ENCODE data around the gene CHMP5. TPM values are rescaled to one million over a fixed set of nuclear protein-coding genes. Genes with fewer than 3 reads are reported as not detected.
"Not testable (repeated sequence)": the region's sequence is repeated elsewhere in the genome, so short reads cannot be mapped to it uniquely, and the experiment has no call there.

The CHMP5 gene
- polyA plus RNA-seq, 3 donors = 105 to 129 (median 106) TPM

DNA sequence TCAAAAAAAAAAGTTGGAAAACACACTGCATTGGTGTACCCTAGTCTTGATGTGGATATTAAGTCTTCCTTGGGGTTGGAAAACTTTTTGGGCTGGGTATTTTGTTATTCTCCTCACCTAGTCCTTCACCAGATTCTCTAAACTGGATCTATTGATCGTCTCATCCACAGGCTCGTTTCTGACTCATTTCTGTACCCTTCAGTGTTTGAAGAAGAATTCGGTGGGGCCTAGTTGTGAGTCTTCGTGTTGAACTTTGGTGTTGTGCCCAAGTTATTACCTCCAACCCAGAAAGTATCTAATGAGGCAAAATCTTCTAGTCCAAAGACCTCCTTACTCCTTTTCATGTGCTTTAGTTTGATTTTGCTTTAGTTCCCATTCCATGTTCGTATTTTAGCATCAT is 27.1 kb downstream of the CHMP5 start:
- DNase-seq (ENCODE audit: extremely low read depth in 1 of 11, low read depth in 9 of 11, low spot score in 4 of 11) = no peak

DNA sequence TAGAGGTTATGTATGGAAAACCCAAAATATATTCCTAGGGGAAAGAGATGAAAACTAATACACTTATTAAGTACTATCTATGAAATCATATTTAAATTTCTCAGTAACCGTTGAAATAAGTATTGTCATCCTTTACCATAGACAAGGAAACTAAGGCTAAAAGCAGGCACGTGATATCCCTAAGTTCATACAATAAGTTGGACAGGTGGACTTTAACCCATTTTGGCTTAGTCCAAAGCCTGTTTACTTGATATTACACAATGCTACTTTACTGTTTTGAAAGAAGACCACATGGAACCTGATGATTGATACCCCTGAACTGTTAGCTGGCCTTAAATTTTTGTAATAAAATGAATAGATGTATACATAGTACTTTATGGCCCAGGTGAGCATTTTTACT is 28.9 kb downstream of the CHMP5 start:
- no peak for DNase-seq (ENCODE audit: extremely low read depth in 1 of 11, low read depth in 9 of 11, low spot score in 4 of 11)

DNA sequence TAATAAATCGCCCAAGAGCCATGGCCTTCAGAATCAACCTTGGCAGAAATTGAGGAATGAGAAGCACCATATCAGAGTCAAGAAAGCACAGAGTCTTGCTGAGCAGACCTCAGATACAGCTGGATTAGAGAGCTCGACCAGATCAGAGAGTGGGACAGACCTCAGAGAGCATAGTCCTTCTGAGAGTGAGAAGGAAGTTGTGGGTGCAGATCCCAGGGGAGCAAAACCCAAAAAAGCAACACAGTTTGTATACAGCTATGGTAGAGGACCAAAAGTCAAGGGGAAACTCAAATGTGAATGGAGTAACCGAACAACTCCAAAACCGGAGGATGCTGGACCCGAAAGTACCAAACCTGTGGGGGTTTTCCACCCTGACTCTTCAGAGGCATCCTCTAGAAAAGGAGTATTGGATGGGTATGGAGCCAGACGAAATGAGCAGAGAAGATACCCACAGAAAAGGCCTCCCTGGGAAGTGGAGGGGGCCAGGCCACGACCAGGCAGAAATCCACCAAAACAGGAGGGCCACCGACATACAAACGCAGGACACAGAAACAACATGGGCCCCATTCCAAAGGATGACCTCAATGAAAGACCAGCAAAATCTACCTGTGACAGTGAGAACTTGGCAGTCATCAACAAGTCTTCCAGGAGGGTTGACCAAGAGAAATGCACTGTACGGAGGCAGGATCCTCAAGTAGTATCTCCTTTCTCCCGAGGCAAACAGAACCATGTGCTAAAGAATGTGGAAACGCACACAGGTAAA is 30.0 kb downstream of the CHMP5 start:
- DNase-seq (ENCODE audit: extremely low read depth in 1 of 11, low read depth in 9 of 11, low spot score in 4 of 11) = no peak

DNA sequence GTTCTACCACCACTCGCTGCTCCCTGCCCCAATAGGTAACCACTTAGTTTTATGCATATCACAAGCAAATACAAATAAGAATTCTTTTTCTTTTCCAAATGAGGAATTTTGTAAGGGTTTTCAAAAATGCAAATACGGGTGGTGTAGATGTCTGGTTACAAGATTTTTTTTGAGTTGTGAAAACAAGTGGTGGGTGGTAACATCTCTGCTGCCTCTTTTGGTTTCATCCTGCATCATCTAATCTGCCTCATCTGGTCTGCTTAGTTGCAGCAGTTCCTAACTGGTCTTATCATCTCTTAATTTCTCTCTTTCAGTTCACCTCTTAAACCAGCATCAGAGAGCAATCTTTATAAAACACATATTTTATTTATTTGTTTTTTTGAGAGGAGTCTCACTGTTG is 30.7 kb downstream of the CHMP5 start:
- no peak for DNase-seq (ENCODE audit: extremely low read depth in 1 of 11, low read depth in 9 of 11, low spot score in 4 of 11)

DNA sequence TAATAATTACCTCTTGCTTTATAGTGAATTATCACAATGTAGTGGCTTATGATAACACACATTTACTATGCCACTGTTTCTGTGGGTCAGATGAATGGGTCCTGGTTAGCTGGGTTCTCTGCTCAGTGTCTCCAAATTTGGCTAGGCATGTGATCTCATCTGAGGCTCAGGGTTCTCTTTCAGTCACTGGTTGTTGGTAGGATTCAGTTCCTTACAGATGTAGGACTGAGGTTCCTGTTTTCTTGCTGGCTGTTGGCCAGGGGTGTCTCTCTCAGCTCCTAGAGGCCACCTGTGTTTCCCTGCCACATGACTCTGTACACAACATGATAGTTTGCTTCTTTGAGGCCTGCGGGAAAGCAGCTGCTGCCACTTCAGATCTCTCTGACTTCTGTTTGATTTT is 32.6 kb downstream of the CHMP5 start:
- DNase-seq (ENCODE audit: extremely low read depth in 1 of 11, low read depth in 9 of 11, low spot score in 4 of 11) = no peak

DNA sequence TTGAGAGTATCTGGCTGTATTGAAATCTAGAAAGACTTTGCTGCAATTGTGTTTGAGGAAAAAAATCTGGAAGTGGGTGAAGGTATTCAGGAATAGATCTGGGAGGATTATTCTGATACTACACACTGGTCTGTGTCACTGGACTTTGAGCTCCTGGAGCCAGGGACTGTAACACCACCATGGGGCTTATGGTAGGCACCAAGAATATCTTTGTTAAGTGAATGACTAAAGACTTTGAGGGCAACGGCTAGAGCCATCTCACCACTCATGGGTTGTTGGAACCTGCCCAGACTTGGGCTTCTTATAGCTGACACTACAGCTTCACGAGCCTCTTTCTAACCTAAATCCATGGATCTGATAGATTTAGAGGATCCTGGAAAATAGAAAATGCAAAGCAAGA is 35.7 kb downstream of the CHMP5 start:
- no peak for DNase-seq (ENCODE audit: extremely low read depth in 1 of 11, low read depth in 9 of 11, low spot score in 4 of 11)

DNA sequence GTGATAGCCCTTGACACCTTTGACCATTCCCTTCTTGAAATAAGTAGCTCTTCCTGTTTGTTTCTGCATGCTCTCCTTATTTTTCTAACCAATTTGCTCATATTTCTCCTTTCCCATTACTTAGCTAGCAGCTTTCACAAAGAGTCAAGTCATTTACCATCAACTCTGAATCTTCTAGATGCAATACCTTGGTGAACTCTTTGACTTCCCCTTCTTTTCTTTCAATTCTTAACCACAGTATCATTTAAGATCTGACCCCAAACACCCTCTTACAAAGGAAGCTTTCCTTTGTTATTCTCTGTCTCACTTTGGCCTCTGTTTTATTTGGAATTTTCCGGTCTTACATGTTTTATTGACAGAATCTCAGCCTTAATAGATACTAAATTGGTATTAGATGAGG is 39.5 kb downstream of the CHMP5 start:
- no peak for DNase-seq (ENCODE audit: extremely low read depth in 1 of 11, low read depth in 9 of 11, low spot score in 4 of 11)

DNA sequence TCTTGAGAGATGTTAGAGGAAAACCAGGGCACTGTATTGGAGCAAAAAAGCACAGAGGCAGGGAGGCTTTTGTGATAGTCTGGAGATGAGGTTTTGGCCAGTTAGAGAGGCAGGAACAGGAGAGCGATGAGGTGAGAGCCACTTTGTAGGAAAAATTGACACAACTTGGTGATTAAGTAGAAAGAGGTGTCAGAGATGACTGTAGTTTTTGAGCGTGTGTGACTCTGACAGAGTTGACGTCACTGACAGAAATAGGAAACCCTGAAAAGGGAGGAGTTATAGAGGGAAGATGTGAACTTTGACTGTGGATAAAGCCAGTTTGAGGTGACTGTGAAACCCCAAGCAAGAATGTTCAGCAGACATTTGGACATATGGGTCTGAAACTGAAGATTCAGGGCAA is 41.2 kb downstream of the CHMP5 start:
- no peak for DNase-seq (ENCODE audit: extremely low read depth in 1 of 11, low read depth in 9 of 11, low spot score in 4 of 11)

DNA sequence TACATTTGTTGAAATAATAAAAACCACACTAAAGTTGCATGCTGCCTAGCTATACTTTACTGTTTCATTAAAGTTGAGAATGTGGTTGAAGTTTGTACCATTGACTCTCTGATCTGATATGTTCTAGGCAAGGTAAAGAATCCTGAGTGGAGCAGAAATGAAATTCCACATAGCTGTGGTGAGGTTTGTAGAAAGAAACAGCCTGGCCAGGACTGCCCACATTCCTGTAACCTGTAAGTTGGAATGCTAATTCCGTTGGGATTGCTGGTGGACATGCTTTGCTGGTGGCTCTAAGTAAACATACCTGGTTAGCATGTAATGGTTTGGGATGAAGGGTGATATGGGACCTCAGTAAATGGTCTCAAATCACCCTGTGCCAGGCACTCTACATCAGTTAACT is 42.2 kb downstream of the CHMP5 start:
- no peak for DNase-seq (ENCODE audit: extremely low read depth in 1 of 11, low read depth in 9 of 11, low spot score in 4 of 11)

DNA sequence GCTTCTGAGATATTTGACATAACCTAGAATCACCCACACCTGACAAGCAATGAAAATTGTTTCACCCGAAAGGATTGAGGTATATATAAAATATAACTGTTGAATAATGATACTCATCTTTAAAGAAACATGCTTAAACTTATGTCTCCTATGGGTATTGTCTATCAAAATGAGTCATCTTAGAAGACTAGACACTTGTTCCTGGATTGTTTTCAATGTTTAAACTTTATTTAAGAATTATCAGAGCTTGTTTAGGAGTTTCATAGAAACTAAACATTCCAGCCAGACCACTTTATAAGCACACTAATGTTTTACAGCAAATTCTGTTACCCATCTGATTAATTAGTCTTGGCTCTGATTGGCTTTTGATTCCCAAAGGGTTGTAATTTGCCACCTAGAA is 45.1 kb downstream of the CHMP5 start:
- DNase-seq (ENCODE audit: extremely low read depth in 1 of 11, low read depth in 9 of 11, low spot score in 4 of 11) = no peak

DNA sequence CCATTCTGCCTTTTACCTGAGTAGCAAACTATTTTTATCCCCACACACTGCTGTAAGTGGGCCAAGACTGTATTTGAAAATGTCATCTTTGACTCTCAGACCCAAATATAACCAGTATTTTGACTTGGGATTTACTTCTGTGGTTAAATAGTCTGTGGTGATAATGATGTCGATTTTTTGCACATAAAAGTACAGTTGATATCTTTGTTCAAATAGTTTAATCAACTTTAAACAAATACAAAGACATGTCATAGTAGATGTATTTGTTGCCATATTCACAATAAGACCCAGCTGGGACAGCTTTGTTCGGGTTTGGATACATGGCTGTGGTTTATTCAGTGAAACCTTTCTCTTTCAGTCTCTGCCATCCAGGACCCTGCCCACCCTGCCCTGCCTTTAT is 45.9 kb downstream of the CHMP5 start:
- no peak for DNase-seq (ENCODE audit: extremely low read depth in 1 of 11, low read depth in 9 of 11, low spot score in 4 of 11)

DNA sequence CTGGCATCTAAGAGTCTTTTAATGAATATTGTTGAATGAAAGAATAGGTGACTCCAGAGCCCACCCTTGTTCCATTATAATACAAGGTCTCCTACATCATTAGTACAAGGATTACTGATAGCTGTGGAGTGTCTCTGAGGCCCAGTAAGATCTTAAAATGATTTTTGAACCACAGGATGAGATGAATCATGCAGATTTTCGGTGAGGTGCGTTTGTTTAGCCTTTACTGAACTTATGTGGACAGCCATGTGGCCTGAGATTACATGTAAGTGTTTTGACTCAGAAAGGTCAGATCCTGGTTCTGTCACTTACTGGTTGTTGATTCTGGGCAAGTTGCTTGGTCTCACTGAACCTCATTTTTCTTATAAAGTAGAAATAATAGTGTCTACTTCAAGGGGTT is 47.1 kb downstream of the CHMP5 start:
- DNase-seq (ENCODE audit: extremely low read depth in 1 of 11, low read depth in 9 of 11, low spot score in 4 of 11) = no peak

DNA sequence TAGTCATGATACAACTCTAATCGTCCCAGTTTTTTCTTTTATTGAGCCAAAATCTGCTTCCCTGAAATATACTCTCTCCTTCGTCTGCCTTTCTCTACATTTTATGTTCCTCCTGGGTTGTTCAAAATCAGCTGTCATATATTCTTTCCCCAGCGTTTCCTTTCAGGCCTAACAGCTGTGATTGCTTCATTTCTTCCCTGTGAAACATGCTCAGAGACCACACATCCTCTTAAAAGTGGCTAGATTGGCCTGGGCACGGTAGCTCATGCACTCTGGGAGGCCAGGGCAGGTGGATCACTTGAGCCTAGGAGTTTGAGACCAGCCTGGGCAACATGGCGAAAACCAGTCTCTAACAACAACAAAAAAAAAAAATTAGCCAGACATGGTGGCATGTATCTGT is 50.5 kb downstream of the CHMP5 start:
- DNase-seq (ENCODE audit: extremely low read depth in 1 of 11, low read depth in 9 of 11, low spot score in 4 of 11) = no peak

DNA sequence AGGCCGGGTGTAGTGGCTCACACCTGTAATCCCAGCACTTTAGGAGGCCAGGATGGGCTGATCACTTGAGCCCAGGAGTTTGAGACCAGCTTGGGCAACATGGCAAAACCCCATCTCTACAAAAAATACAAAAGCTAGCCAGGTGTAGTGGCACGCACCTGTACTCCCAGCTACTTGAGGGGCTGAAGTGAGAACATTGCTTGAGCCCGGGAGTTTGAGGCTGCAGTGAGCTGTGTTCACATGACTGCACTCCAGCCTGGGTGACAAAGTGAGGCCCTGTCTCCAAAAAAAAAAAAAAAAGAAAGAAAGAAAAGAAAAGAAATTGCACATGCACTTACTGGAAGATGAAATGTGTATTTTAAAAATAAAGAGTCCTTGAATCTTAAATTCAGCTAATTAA is 52.3 kb downstream of the CHMP5 start:
- DNase-seq (ENCODE audit: extremely low read depth in 1 of 11, low read depth in 9 of 11, low spot score in 4 of 11) = not testable (repeated sequence)

DNA sequence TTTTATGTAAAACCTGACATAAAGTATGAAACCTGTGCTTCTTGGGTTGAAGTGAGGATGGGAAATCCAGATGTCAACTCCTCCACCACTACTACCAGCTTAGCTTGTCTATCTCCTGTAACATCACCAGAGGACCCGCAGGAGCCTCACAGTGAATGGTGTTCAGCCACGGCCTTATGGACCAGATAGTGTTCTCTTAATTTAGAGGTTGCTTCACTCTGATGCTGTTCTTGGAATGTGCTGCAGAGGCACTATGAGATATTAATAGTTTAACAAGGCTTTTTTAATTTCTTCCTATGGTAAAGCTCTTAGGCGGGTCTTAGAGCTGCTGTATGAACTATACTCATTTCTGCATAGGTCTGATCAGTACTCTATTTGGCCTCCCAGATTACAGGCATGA is 53.4 kb downstream of the CHMP5 start:
- no peak for DNase-seq (ENCODE audit: extremely low read depth in 1 of 11, low read depth in 9 of 11, low spot score in 4 of 11)

DNA sequence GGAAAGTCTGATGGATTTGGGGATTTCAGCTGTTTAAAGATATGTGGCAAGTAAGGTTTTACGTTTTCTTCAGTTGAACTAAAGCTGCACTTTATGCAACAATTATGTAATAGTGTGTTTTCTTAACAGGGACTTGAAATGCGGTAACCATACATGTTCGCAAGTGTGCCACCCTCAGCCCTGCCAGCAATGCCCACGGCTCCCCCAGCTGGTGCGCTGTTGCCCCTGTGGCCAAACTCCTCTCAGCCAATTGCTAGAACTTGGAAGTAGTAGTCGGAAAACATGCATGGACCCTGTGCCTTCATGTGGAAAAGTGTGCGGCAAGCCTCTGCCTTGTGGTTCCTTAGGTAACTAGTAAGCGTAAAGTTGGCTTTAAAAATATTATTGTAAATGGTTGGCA is 53.9 kb downstream of the CHMP5 start:
- DNase-seq (ENCODE audit: extremely low read depth in 1 of 11, low read depth in 9 of 11, low spot score in 4 of 11) = no peak

DNA sequence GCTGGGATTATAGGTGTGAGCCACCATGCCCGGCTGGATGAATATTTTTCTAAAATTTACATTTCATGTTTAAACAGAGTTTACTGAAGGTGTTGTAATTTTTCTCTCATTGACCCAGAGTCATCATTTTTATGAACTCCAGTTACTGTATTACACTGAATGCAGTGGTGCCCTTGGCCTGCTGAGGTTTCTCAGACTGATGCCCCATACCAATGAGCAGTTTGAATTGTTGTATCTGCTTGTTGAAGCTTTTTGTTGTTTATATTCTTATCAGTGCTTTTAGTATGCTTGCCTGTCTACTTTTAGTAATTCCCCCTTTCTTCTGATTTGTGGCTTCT is 55.4 kb downstream of the CHMP5 start:
- no peak for DNase-seq (ENCODE audit: extremely low read depth in 1 of 11, low read depth in 9 of 11, low spot score in 4 of 11)

DNA sequence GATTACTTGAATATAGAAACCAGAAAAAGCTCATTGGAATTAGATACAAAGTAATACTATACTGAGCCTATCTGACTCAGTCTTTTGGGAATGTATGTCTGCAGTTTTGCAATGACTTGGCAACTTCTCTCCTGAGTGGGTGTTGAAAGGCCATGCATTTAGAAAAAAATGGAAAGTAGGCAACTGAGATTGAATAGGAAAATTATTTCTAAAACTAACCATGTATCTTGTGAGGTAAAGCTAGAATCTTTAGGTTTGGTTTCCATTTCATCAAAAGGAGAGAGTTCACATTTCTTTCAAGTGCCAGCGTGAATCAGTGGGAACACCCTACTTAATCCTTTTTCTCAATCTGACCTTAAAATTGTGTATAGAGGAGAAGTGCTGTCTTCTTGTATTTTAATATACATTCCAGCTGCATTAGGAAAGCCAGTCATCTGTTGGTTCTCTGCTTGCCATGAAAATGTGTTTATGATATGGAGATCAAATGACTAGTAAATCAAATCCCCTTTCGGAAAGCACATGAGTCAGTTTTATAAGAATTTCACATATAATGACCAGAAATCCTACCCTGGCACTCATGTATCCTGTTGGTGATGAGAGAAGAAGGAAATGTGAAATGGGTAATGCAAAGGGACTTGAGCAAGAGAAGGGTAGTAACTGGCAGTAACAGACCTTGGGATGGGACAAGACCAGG is 55.9 kb downstream of the CHMP5 start:
- no peak for DNase-seq (ENCODE audit: extremely low read depth in 1 of 11, low read depth in 9 of 11, low spot score in 4 of 11)

DNA sequence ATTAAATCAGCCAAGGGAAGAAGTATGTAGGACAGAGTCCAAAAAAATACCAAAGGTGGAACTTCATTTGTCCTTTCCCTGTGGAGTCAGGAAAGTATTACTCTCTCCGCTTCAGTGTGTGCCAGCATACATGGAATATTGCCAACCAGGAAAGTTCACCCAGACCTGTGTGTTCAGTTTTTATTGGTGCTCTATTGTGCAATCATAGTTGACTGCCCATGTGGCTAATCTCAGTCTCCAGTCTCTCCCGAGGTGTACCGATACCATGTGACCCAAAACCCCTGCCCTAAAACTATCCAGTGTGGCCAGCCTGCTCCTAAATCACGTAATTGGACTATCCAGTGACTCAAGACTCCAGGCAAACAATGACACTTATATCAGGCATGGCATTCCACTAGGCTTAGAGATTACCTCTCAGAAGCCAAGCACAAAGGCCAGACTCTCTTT is 64.3 kb downstream of the CHMP5 start:
- DNase-seq (ENCODE audit: extremely low read depth in 1 of 11, low read depth in 9 of 11, low spot score in 4 of 11) = peak in 6 of 11 donors; percentile 10 to 41 (median 22)

DNA sequence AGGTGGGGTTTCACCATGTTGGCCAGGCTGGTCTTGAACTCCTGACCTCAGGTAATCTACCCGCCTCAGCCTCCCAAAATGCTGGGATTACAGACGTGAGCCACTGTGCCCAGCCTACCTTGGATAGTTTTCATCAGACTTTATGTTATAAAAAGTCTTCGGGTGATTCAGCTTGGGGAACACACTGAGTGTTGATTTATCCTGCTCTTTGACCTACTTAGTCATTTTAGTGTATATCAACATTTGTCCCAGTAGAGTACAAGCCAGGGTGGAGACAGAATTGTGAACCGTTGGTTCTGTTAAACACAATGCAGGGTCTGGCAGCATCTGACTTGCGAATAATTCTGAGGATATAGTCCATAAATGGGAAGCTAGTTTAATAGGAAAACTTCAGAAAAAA is 65.1 kb downstream of the CHMP5 start:
- no peak for DNase-seq (ENCODE audit: extremely low read depth in 1 of 11, low read depth in 9 of 11, low spot score in 4 of 11)

DNA sequence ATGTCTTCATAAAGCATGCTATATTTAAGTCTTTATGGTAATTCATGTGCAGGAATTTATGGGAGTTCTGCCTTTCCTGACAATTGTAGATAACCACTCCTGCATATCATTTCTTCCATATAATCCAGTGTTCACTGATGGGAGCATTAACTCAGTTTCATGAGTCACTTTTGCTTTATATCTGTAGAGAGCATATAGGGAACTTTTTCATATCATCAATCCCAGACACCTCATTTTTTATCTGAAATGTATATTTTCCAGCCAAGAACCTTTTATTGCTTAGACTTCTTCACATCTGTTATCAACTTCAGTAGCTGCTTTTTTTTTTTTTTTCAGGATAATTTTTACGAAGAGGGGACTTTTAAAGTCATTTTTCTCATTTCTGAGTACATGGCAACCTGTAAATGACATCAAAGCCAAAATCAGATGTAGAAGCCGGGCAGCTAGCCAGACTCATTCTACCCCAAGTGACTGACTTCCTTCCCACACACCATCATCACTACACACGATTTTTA is 66.6 kb downstream of the CHMP5 start:
- DNase-seq (ENCODE audit: extremely low read depth in 1 of 11, low read depth in 9 of 11, low spot score in 4 of 11) = no peak
